Liver (tissue), 9 donors: Measurements from ENCODE around the gene PXYLP1. TPM values are rescaled to one million over a fixed set of nuclear protein-coding genes. Genes with fewer than 3 reads are reported as not detected.
A peak's percentile ranks its signal among the peaks of the same experiment; 100 is the strongest.

Experiments used
- DNase-seq: peaks from one replicate; pipeline ENCODE4 v3.0.0-alpha.2; 2017; ENCODE audit warnings: low spot score
- H3K27ac ChIP-seq, 2 donors: one replicate each; pipeline ENCODE4 v1.7.0; 2013; ENCODE audit warnings: inconsistent platforms in 2 of 2, low read length in 2 of 2, control low read depth in 1 of 2, low read depth in 1 of 2, mild to moderate bottlenecking in 1 of 2
- H3K27me3 ChIP-seq, 4 donors: one replicate each; pipeline versions ENCODE4 v1.6.1 to v1.7.0; 2013; ENCODE audit warnings: low read length in 3 of 4, inconsistent platforms in 1 of 4, mild to moderate bottlenecking in 1 of 4, moderate library complexity in 1 of 4; ENCODE audit not compliant: control insufficient read depth in 4 of 4, insufficient read depth in 4 of 4
- H3K36me3 ChIP-seq, 4 donors: one replicate each; pipeline versions ENCODE4 v1.6.1 to v1.7.0; 2013; ENCODE audit warnings: low read length in 3 of 4, mild to moderate bottlenecking in 3 of 4, low read depth in 1 of 4, moderate library complexity in 1 of 4; ENCODE audit not compliant: control insufficient read depth in 4 of 4, insufficient read depth in 3 of 4
- H3K4me1 ChIP-seq, 4 donors: one replicate each; pipeline versions ENCODE4 v1.6.1 to v1.7.0; 2013; ENCODE audit warnings: low read length in 3 of 4, mild to moderate bottlenecking in 3 of 4, moderate library complexity in 1 of 4; ENCODE audit not compliant: control insufficient read depth in 4 of 4, insufficient read depth in 4 of 4
- H3K4me3 ChIP-seq, 3 donors: one replicate each; pipeline versions ENCODE4 v1.6.1 to v1.7.0; 2013; ENCODE audit warnings: low read length in 3 of 3, control low read depth in 1 of 3, low read depth in 1 of 3, mild to moderate bottlenecking in 1 of 3
- H3K9ac ChIP-seq, 2 donors: one replicate each; pipeline ENCODE4 v1.7.0; 2013; ENCODE audit warnings: low read length in 2 of 2, mild to moderate bottlenecking in 2 of 2, moderate library complexity in 2 of 2, control low read depth in 1 of 2, low read depth in 1 of 2
- H3K9me3 ChIP-seq, 4 donors: one replicate each; pipeline versions ENCODE4 v1.6.1 to v1.7.0; 2013; ENCODE audit warnings: low read length in 3 of 4; ENCODE audit not compliant: control insufficient read depth in 4 of 4
- EGR1 ChIP-seq, 2 donors: IDR thresholded peaks; 2 replicates each; pipeline ENCODE4 v1.6.1; 2016 to 2018; ENCODE audit warnings: antibody characterized with exemption in 2 of 2, low read depth in 2 of 2
- FOXA1 ChIP-seq: IDR thresholded peaks from 2 replicates; pipeline ENCODE4 v1.6.1; 2016; ENCODE audit warnings: antibody characterized with exemption
- FOXA2 ChIP-seq: IDR thresholded peaks from 2 replicates; pipeline ENCODE4 v1.6.1; 2016; ENCODE audit warnings: antibody characterized with exemption
- GABPA ChIP-seq, 2 donors: IDR thresholded peaks in 1 of 2; conservative IDR thresholded peaks in 1 of 2; 2 replicates each; pipeline ENCODE4 v1.6.1; 2016; ENCODE audit warnings: antibody characterized with exemption in 2 of 2, mild to moderate bottlenecking in 1 of 2, moderate library complexity in 1 of 2
- HNF4A ChIP-seq, 2 donors: conservative IDR thresholded peaks; 2 replicates each; pipeline ENCODE4 v1.6.1; 2016; ENCODE audit warnings: antibody characterized with exemption in 2 of 2, mild to moderate bottlenecking in 2 of 2
- HNF4G ChIP-seq: IDR thresholded peaks from 2 replicates; pipeline ENCODE4 v1.6.1; 2016; ENCODE audit warnings: antibody characterized with exemption
- JUND ChIP-seq, 2 donors: IDR thresholded peaks; 2 replicates each; pipeline ENCODE4 v1.6.1; 2016; ENCODE audit warnings: antibody characterized with exemption in 2 of 2
- MAX ChIP-seq: IDR thresholded peaks from 2 replicates; pipeline ENCODE4 v1.6.1; 2016; ENCODE audit warnings: antibody characterized with exemption
- NR2F2 ChIP-seq: IDR thresholded peaks from 2 replicates; pipeline ENCODE4 v1.6.1; 2016; ENCODE audit warnings: antibody characterized with exemption
- RAD21 ChIP-seq, 2 donors: IDR thresholded peaks; 2 replicates each; pipeline ENCODE4 v1.6.1; 2016; ENCODE audit warnings: antibody characterized with exemption in 2 of 2, mild to moderate bottlenecking in 2 of 2
- SP1 ChIP-seq: IDR thresholded peaks from 2 replicates; pipeline ENCODE4 v1.6.1; 2018; ENCODE audit warnings: antibody characterized with exemption, mild to moderate bottlenecking
- YY1 ChIP-seq: IDR thresholded peaks from 2 replicates; pipeline ENCODE4 v1.6.1; 2016; ENCODE audit warnings: antibody characterized with exemption, mild to moderate bottlenecking
- WGBS: extraction: QIAGEN DNeasy Blood & Tissue Kit; methylation state at CpG from one replicate; pipeline ENCODE4 v1.1.7; 2013; 5-methylcytosine and 5-hydroxymethylcytosine counted together
- polyA plus RNA-seq, 2 donors: library from polyadenylated mRNA; stranded (reverse) in 1 of 2; unstranded in 1 of 2; fragments of 200-250 nt in 1 of 2; fragments of >200 nt in 1 of 2; fragmentation: Nextera tagmentation in 1 of 2; extraction: Ambion mirVana in 1 of 2; gene quantifications; one replicate each; pipeline versions ENCODE4 v1.2.1 to v1.2.3, GENCODE V29; 2013 to 2015
- total RNA-seq, 2 donors: library from RNA; depleted of rRNA; stranded (reverse); fragments of >200 nt; gene quantifications; one replicate each; pipeline ENCODE4 v1.2.3, GENCODE V29; 2014
- TF ChIP-seq, protein P1 (sequence below): IDR thresholded peaks from 2 replicates; pipeline ENCODE4 v1.6.1; 2016; ENCODE audit warnings: antibody characterized with exemption
- TF ChIP-seq, protein P2 (sequence below): IDR thresholded peaks from 2 replicates; pipeline ENCODE4 v1.6.1; 2016; ENCODE audit warnings: antibody characterized with exemption
- TF ChIP-seq, protein P3 (sequence below): fragments of 150-350 bp; IDR thresholded peaks from 2 replicates; pipeline ENCODE4 v1.5.1; 2017; ENCODE audit warnings: improper control_type of control experiment, low read depth, low read length; ENCODE audit not compliant: missing input control
- TF ChIP-seq, protein P4 (sequence below): IDR thresholded peaks from 2 replicates; pipeline ENCODE4 v1.6.1; 2016; ENCODE audit warnings: antibody characterized with exemption, mild to moderate bottlenecking
- donor health status: healthy.
- donor health status: healthy.
- donor health status: healthy.
- donor health status: healthy.
- donor health status: healthy.

PXYLP1 gene
- total and polyA plus RNA-seq, 4 donors = 1.1 to 5.3 (median 3.1) TPM

GRCh38 chr3:141255137-141255845, 23.7 kb downstream of the PXYLP1 start:
- DNase-seq = no peak
- WGBS = 94% methylated on average over 5 of the region's 5 CpGs
- no peaks in the 10 kb centered on the region for H3K36me3 ChIP-seq
- H3K9ac ChIP-seq = no peak overlapping the region
- TF ChIP-seq NR2F2 (no peak), YY1 (no peak)
- no peak overlapping the region for H3K4me3 ChIP-seq
- no peak overlapping the region for H3K27ac ChIP-seq
- H3K4me1 ChIP-seq = peaks cover 0 to 8% (median 0%) of the 10 kb centered on the region in 4 donors
- no peaks in the 10 kb centered on the region for H3K9me3 ChIP-seq
- H3K27me3 ChIP-seq = no peaks in the 10 kb centered on the region

DNA sequence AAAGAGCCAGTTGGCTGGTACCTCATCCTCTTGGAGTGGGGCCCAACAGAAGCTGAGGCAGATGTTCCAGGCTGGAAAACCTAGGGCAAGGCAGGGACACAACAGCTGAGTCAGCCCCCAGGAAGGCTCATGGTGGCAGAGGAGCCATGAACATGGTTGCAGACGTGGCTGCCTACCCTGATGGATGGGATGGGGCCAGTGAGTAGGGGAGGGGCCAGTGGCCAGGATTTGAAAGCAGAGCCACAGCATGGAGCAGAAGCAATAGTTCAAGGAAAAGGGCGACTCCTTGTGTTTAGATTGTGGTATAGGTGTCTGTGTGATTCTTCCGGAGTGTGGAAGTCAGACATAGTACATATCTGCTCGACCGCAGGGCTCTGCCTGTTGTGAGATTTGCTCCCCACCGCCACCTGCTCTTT, 24.2 kb downstream of the PXYLP1 start:
- WGBS = 86% methylated on average over 6 of the region's 6 CpGs
- peak in 1 of 2 donors; percentile 50 for TF ChIP-seq RAD21 (IDR thresholded peaks at IDR 0.05)
- TF ChIP-seq EGR1 (IDR thresholded peaks at IDR 0.05; ENCODE audit: low read depth in 2 of 2) = no peak
- Histone ChIP-seq H3K4me1 (peaks cover 0 to 8% (median 0%) of the 10 kb centered on the region in 4 donors), H3K27ac (no peak overlapping the region), H3K27me3 (no peaks in the 10 kb centered on the region), H3K36me3 (no peaks in the 10 kb centered on the region), H3K9ac (no peak overlapping the region), H3K9me3 (no peaks in the 10 kb centered on the region), H3K4me3 (no peak overlapping the region)
- no peak for DNase-seq

DNA sequence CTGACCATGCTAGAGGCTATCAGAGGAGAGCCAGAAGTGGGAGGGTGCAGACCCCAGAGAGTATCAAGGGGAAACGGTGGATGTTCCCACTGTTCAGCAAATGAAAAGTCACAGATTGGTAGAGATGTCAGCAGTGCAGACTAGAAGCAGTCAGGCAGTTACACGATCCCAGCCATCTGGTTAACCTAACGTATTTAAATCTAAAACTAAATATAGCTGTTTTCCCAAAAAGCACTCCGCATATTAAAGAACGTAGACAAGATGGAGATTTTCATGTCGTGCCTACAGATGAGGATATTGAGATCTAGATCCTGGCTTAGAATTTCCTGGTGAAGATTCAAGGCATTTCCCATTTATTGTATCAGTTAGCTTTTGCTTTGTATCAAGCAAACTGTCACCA, 25.2 kb downstream of the PXYLP1 start:
- no peaks in the 10 kb centered on the region for H3K9me3 ChIP-seq
- H3K4me3 ChIP-seq = no peak overlapping the region
- H3K27ac ChIP-seq = no peak overlapping the region
- H3K4me1 ChIP-seq = peaks cover 0 to 8% (median 0%) of the 10 kb centered on the region in 4 donors
- WGBS = 96% methylated on average over 6 of the region's 6 CpGs
- H3K9ac ChIP-seq = no peak overlapping the region
- TF ChIP-seq FOXA1 (no peak), SP1 (no peak), GABPA (IDR thresholded peaks at IDR 0.05 in 1 of 2, conservative IDR thresholded peaks at IDR 0.05 in 1 of 2) (no peak), FOXA2 (no peak), RAD21 (IDR thresholded peaks at IDR 0.05) (no peak), MAX (no peak)
- TF ChIP-seq, protein P1, sequence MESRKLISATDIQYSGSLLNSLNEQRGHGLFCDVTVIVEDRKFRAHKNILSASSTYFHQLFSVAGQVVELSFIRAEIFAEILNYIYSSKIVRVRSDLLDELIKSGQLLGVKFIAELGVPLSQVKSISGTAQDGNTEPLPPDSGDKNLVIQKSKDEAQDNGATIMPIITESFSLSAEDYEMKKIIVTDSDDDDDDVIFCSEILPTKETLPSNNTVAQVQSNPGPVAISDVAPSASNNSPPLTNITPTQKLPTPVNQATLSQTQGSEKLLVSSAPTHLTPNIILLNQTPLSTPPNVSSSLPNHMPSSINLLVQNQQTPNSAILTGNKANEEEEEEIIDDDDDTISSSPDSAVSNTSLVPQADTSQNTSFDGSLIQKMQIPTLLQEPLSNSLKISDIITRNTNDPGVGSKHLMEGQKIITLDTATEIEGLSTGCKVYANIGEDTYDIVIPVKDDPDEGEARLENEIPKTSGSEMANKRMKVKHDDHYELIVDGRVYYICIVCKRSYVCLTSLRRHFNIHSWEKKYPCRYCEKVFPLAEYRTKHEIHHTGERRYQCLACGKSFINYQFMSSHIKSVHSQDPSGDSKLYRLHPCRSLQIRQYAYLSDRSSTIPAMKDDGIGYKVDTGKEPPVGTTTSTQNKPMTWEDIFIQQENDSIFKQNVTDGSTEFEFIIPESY = no peak
- H3K27me3 ChIP-seq = no peaks in the 10 kb centered on the region
- H3K36me3 ChIP-seq = no peaks in the 10 kb centered on the region
- no peak for DNase-seq

- no peak for DNase-seq
- no peak overlapping the region for H3K27ac ChIP-seq
- WGBS = 92% methylated on average over 8 of the region's 8 CpGs
- H3K4me3 ChIP-seq = no peak overlapping the region
- peaks cover 0 to 8% (median 0%) of the 10 kb centered on the region in 4 donors for H3K4me1 ChIP-seq
- H3K27me3 ChIP-seq = no peaks in the 10 kb centered on the region
- H3K36me3 ChIP-seq = no peaks in the 10 kb centered on the region
- H3K9ac ChIP-seq = no peak overlapping the region
- H3K9me3 ChIP-seq = no peaks in the 10 kb centered on the region
- TF ChIP-seq FOXA1 (no peak), NR2F2 (no peak), EGR1 (IDR thresholded peaks at IDR 0.05; ENCODE audit: low read depth in 2 of 2) (no peak), RAD21 (IDR thresholded peaks at IDR 0.05) (no peak), HNF4A (conservative IDR thresholded peaks at IDR 0.05) (no peak), JUND (IDR thresholded peaks at IDR 0.05) (no peak), HNF4G (no peak), SP1 (no peak)
- TF ChIP-seq, protein P2, sequence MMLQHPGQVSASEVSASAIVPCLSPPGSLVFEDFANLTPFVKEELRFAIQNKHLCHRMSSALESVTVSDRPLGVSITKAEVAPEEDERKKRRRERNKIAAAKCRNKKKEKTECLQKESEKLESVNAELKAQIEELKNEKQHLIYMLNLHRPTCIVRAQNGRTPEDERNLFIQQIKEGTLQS = no peak
- TF ChIP-seq, protein P3, sequence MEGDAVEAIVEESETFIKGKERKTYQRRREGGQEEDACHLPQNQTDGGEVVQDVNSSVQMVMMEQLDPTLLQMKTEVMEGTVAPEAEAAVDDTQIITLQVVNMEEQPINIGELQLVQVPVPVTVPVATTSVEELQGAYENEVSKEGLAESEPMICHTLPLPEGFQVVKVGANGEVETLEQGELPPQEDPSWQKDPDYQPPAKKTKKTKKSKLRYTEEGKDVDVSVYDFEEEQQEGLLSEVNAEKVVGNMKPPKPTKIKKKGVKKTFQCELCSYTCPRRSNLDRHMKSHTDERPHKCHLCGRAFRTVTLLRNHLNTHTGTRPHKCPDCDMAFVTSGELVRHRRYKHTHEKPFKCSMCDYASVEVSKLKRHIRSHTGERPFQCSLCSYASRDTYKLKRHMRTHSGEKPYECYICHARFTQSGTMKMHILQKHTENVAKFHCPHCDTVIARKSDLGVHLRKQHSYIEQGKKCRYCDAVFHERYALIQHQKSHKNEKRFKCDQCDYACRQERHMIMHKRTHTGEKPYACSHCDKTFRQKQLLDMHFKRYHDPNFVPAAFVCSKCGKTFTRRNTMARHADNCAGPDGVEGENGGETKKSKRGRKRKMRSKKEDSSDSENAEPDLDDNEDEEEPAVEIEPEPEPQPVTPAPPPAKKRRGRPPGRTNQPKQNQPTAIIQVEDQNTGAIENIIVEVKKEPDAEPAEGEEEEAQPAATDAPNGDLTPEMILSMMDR = no peak
- TF ChIP-seq, protein P4, sequence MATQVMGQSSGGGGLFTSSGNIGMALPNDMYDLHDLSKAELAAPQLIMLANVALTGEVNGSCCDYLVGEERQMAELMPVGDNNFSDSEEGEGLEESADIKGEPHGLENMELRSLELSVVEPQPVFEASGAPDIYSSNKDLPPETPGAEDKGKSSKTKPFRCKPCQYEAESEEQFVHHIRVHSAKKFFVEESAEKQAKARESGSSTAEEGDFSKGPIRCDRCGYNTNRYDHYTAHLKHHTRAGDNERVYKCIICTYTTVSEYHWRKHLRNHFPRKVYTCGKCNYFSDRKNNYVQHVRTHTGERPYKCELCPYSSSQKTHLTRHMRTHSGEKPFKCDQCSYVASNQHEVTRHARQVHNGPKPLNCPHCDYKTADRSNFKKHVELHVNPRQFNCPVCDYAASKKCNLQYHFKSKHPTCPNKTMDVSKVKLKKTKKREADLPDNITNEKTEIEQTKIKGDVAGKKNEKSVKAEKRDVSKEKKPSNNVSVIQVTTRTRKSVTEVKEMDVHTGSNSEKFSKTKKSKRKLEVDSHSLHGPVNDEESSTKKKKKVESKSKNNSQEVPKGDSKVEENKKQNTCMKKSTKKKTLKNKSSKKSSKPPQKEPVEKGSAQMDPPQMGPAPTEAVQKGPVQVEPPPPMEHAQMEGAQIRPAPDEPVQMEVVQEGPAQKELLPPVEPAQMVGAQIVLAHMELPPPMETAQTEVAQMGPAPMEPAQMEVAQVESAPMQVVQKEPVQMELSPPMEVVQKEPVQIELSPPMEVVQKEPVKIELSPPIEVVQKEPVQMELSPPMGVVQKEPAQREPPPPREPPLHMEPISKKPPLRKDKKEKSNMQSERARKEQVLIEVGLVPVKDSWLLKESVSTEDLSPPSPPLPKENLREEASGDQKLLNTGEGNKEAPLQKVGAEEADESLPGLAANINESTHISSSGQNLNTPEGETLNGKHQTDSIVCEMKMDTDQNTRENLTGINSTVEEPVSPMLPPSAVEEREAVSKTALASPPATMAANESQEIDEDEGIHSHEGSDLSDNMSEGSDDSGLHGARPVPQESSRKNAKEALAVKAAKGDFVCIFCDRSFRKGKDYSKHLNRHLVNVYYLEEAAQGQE = no peak
Measured at GRCh38 chr3:141257961-141258360, 26.3 kb downstream of the PXYLP1 start.
